SK-N-SH (cell line): Measurements from ENCODE around the gene PSG3.
"Not testable (repeated sequence)": the region's sequence is repeated elsewhere in the genome, so short reads cannot be mapped to it uniquely, and the experiment has no call there.

Source experiments
- FOXM1 ChIP-seq: IDR thresholded peaks from 2 replicates; pipeline ENCODE4 v1.4.0; 2012; ENCODE audit warnings: low read depth, mild to moderate bottlenecking
- POLR2AphosphoS5 ChIP-seq: IDR thresholded peaks from 2 replicates; pipeline ENCODE4 v1.6.1; 2012; ENCODE audit warnings: low read depth, low read length
- TF ChIP-seq, protein P1 (sequence below): fragments of 200-600 bp; sonication (generic); IDR thresholded peaks from 2 replicates; pipeline ENCODE4 v1.6.1; 2017; ENCODE audit warnings: antibody characterized with exemption, mild to moderate bottlenecking, moderate library complexity

DNA sequence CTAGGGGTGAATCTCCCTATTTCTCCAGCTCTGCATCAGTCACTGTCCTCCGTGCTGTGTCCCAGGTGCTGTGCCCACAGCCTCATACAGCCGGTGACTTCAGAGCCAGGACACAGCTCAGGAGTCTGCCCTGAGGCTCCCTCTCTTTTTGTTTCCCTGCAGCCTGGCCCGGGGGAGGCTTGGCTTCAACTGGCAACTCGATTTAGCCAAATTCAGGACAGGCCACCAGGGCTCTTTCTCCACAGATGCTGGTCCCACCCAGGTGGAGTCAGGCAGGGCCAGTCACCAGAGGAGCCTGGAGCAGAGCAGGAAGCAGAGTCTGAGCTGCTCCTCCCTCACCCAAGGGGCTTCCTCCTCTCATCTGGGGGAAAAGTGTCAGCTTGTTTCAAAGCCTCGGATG lies 11.9 kb downstream of the PSG3 start:
- TF ChIP-seq FOXM1, POLR2AphosphoS5: not testable (repeated sequence)
- TF ChIP-seq, protein P1, sequence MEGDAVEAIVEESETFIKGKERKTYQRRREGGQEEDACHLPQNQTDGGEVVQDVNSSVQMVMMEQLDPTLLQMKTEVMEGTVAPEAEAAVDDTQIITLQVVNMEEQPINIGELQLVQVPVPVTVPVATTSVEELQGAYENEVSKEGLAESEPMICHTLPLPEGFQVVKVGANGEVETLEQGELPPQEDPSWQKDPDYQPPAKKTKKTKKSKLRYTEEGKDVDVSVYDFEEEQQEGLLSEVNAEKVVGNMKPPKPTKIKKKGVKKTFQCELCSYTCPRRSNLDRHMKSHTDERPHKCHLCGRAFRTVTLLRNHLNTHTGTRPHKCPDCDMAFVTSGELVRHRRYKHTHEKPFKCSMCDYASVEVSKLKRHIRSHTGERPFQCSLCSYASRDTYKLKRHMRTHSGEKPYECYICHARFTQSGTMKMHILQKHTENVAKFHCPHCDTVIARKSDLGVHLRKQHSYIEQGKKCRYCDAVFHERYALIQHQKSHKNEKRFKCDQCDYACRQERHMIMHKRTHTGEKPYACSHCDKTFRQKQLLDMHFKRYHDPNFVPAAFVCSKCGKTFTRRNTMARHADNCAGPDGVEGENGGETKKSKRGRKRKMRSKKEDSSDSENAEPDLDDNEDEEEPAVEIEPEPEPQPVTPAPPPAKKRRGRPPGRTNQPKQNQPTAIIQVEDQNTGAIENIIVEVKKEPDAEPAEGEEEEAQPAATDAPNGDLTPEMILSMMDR: not testable (repeated sequence)
